ENCODE measurements around the gene MYDGF.

- TF ChIP-seq CTCF (IDR thresholded peaks at IDR 0.05; ENCODE audit: insufficient read depth, low read depth, low read length) (no peak), EZH2 (IDR thresholded peaks at IDR 0.05; ENCODE audit: insufficient read depth, low read length) (no peak)
Measured at GRCh38 chr19:4664642-4665041, 5.5 kb downstream of the MYDGF start.

Measured in astrocyte (in vitro differentiated cells and primary cell).